GM10266 (cell line): Measurements from ENCODE around the gene SORBS2.

ENCODE experiments used
- DNase-seq: peaks from one replicate; pipeline ENCODE4 v3.0.0; 2012; ENCODE audit errors: extremely low spot score
- CTCF ChIP-seq: IDR thresholded peaks from 2 replicates; pipeline ENCODE4 v1.5.1; 2012; ENCODE audit warnings: mild to moderate bottlenecking, low read depth; ENCODE audit not compliant: control insufficient read depth, insufficient read depth; ENCODE audit errors: missing control alignments

Gene SORBS2

GRCh38 chr4:185580699-185581098, 231.3 kb downstream of the SORBS2 start:
- no peak for TF ChIP-seq CTCF
- DNase-seq: no peak

GRCh38 chr4:185578284-185578683, 233.7 kb downstream of the SORBS2 start:
- DNase-seq: no peak
- no peak for TF ChIP-seq CTCF

- no peak for TF ChIP-seq CTCF
- no peak for DNase-seq
Observed at GRCh38 chr4:185576962-185577950, 234.7 kb downstream of the SORBS2 start.

GRCh38 chr4:185576314-185576961, 235.6 kb downstream of the SORBS2 start:
- no peak for DNase-seq
- TF ChIP-seq CTCF: no peak

- no peak for DNase-seq
- no peak for TF ChIP-seq CTCF
Observed at GRCh38 chr4:185573651-185574199, 238.3 kb downstream of the SORBS2 start.

- DNase-seq: no peak
- TF ChIP-seq CTCF: no peak
Observed at GRCh38 chr4:185570727-185571126, 241.3 kb downstream of the SORBS2 start.
